K562 (cell line): ENCODE results near the gene RAD54L. TPM values are rescaled to one million over a fixed set of nuclear protein-coding genes. Genes with fewer than 3 reads are reported as not detected.
A peak's percentile ranks its signal among the peaks of the same experiment; 100 is the strongest.

Experiments used
- ATAC-seq: fragments of 200-7000 bp; cut with Tn5 transposase; 3 replicates; pipeline ENCODE4 v1.9.1; 2020; ENCODE audit warnings: moderate library complexity
- BruUV-seq: library from RNA; stranded (reverse); fragments of 400-500 nt; replicated peaks from 2 replicates; lab custom pipeline; 2021; lab: Mats Ljungman, UMichigan
- CTCF ChIA-PET: fragments of 300-600 bp; formaldehyde crosslinking; extraction: SDS; loops from one replicate; lab custom pipeline; 2021; ENCODE audit warnings: low intra/inter-chr PET ratio; lab: Yijun Ruan, JAX
- POLR2A ChIA-PET: fragments of 300-600, 350-650 bp; sonication (Branson Sonifier 250); formaldehyde crosslinking; extraction: SDS; loops from one replicate; lab custom pipeline; 2021; ENCODE audit warnings: antibody characterized with exemption, inconsistent platforms; lab: Yijun Ruan, JAX
- DNase-seq, 4 experiments: peaks; one replicate each; pipeline versions ENCODE4 v3.0.0 to v3.0.0-alpha.2; 2011 to 2018; ENCODE audit warnings: low spot score in 3 of 4, mixed read lengths in 3 of 4; ENCODE audit errors: extremely low read depth in 1 of 4
- FAIRE-seq: peaks from 2 replicates; lab custom pipeline; 2011; peaks lifted over from hg19 to GRCh38; lab: Jason Lieb, UNC
- H2AFZ ChIP-seq: 2 replicates; pipeline ENCODE4 v1.6.0; 2011; ENCODE audit warnings: low read depth, low read length, control low read depth, inconsistent platforms
- H3K27ac ChIP-seq: fragments of 200-600 bp; 3 replicates; pipeline ENCODE4 v1.8.0; 2011; ENCODE audit warnings: low read depth, mild to moderate bottlenecking, control low read depth, inconsistent platforms, low read length, moderate library complexity, mixed read lengths; ENCODE audit errors: extremely low read depth
- H3K27me3 ChIP-seq, 2 experiments: fragments of 300-600 bp in 1 of 2; 2 replicates in 1 of 2; 3 replicates in 1 of 2; pipeline versions ENCODE4 v1.6.0 to v1.8.0; 2011; ENCODE audit warnings: inconsistent platforms in 2 of 2, low read length in 2 of 2, mild to moderate bottlenecking in 1 of 2, mixed read lengths in 1 of 2, moderate library complexity in 1 of 2; ENCODE audit not compliant: control insufficient read depth in 2 of 2, insufficient read depth in 2 of 2
- H3K36me3 ChIP-seq: fragments of 300-600 bp; 3 replicates; pipeline ENCODE4 v1.8.0; 2011; ENCODE audit warnings: mild to moderate bottlenecking, low read length, inconsistent platforms; ENCODE audit not compliant: control insufficient read depth, insufficient read depth
- H3K4me1 ChIP-seq, 2 experiments: fragments of 200-600 bp in 1 of 2; replicated peaks in 1 of 2; 2 replicates in 1 of 2; 3 replicates in 1 of 2; pipeline versions ENCODE4 v1.5.1 to v1.8.0; 2011; ENCODE audit warnings: inconsistent platforms in 2 of 2, low read length in 2 of 2, mild to moderate bottlenecking in 1 of 2, mixed read lengths in 1 of 2, moderate library complexity in 1 of 2; ENCODE audit not compliant: control insufficient read depth in 2 of 2, insufficient read depth in 2 of 2
- H3K4me2 ChIP-seq: 2 replicates; pipeline ENCODE4 v1.6.1; 2011; ENCODE audit warnings: low read length, control low read depth, inconsistent platforms, mixed read lengths; ENCODE audit not compliant: insufficient read depth
- H3K4me3 ChIP-seq: fragments of 200-600 bp; sonication (generic), shearing (Covaris generic); 2 replicates; pipeline ENCODE4 v1.5.1; 2016; ENCODE audit warnings: control low read depth, inconsistent platforms
- H3K79me2 ChIP-seq: fragments of 200-600 bp; 3 replicates; pipeline ENCODE4 v1.8.0; 2011; ENCODE audit warnings: low read length, inconsistent platforms; ENCODE audit not compliant: control insufficient read depth, insufficient read depth
- H3K9ac ChIP-seq, 2 experiments: 2 replicates each; pipeline versions ENCODE4 v1.6.0 to v1.6.1; 2011; ENCODE audit warnings: low read depth in 2 of 2, low read length in 2 of 2, control low read depth in 1 of 2, inconsistent platforms in 1 of 2, mild to moderate bottlenecking in 1 of 2, mixed read lengths in 1 of 2; ENCODE audit not compliant: insufficient read depth in 1 of 2
- H3K9me1 ChIP-seq: one replicate; pipeline ENCODE4 v1.6.0; 2011; ENCODE audit warnings: inconsistent platforms, mild to moderate bottlenecking, low read length, moderate library complexity; ENCODE audit not compliant: control insufficient read depth, insufficient read depth
- H3K9me3 ChIP-seq: replicated peaks from 2 replicates; pipeline ENCODE4 v1.5.1; 2011; ENCODE audit warnings: low read depth, low read length, inconsistent platforms; ENCODE audit not compliant: control insufficient read depth, insufficient read depth
- H4K20me1 ChIP-seq: replicated peaks from 2 replicates; pipeline ENCODE4 v1.6.1; 2011; ENCODE audit warnings: low read length, inconsistent platforms, mixed read lengths; ENCODE audit not compliant: control insufficient read depth, insufficient read depth
- CBFB ChIP-seq: sonication (generic); formaldehyde crosslinking; IDR thresholded peaks from 2 replicates; pipeline ENCODE4 v1.4.0; 2020; ENCODE audit warnings: mild to moderate bottlenecking, missing genetic modification reagents
- EZH2 ChIP-seq: IDR thresholded peaks from 2 replicates; pipeline ENCODE4 v1.6.1; 2012; ENCODE audit warnings: low read depth, mild to moderate bottlenecking, inconsistent platforms, low read length, borderline replicate concordance
- FOXA3 ChIP-seq, 2 experiments: fragments of 450-650 bp in 1 of 2; sonication (generic) in 1 of 2; formaldehyde crosslinking; IDR thresholded peaks in 1 of 2; conservative IDR thresholded peaks in 1 of 2; 2 replicates each; pipeline versions ENCODE4 v1.4.0 to v1.8.0; 2020 to 2022; ENCODE audit warnings: mild to moderate bottlenecking in 2 of 2, missing genetic modification reagents in 1 of 2
- HDGF ChIP-seq: fragments of 450-650 bp; IDR thresholded peaks from 2 replicates; pipeline ENCODE4 v1.6.1; 2016
- NBN ChIP-seq: fragments of 450-650 bp; IDR thresholded peaks from 2 replicates; pipeline ENCODE4 v1.6.1; 2016; ENCODE audit warnings: low read depth, mild to moderate bottlenecking
- PHF8 ChIP-seq: fragments of 200-600 bp; sonication (generic); IDR thresholded peaks from 2 replicates; pipeline ENCODE4 v1.6.1; 2012; ENCODE audit warnings: mixed run types, mild to moderate bottlenecking, inconsistent platforms, low read length, moderate library complexity, borderline replicate concordance
- RBM22 ChIP-seq: fragments of 200-400 bp; formaldehyde crosslinking; IDR thresholded peaks from 2 replicates; pipeline ENCODE4 v1.6.1; 2018; ENCODE audit warnings: low read length, low read depth; ENCODE audit not compliant: poor library complexity, severe bottlenecking
- RFX1 ChIP-seq: fragments of 450-650 bp; IDR thresholded peaks from 2 replicates; pipeline ENCODE4 v1.6.1; 2016; ENCODE audit warnings: mild to moderate bottlenecking, moderate library complexity
- ZFX ChIP-seq: sonication (generic); formaldehyde crosslinking; IDR thresholded peaks from 2 replicates; pipeline ENCODE4 v1.8.0; 2022; ENCODE audit warnings: mild to moderate bottlenecking, missing genetic modification reagents, moderate library complexity
- WGBS: fragments of 100-300 bp; shearing (Covaris generic); methylation state at CpG from one replicate; pipeline ENCODE4 v1.1.6; 2016; ENCODE audit warnings: low coverage, mixed read lengths; ENCODE audit not compliant: insufficient coverage; ENCODE audit errors: missing lambda C conversion rate; 5-methylcytosine and 5-hydroxymethylcytosine counted together
- in situ Hi-C: fragments of 300-500 bp; cut with MboI; formaldehyde crosslinking; loops from 4 replicates; pipeline ENCODE4 v1.15.0; 2018; ENCODE audit warnings: inconsistent platforms, mixed read lengths
- intact Hi-C: fragments of 100-400 bp; cut with micrococcal nuclease; formaldehyde crosslinking; loops from 2 replicates; pipeline ENCODE4 v1.14.2; 2022
- polyA plus RNA-seq, 8 experiments: library from polyadenylated mRNA; depleted of rRNA in 4 of 8; stranded (reverse) in 5 of 8; unstranded in 3 of 8; fragments of >200 nt; fragmentation: Nextera tagmentation in 2 of 8; fragmentation: Illumina TruSeq in 1 of 8; extraction: Ambion mirVana in 2 of 8; extraction: Trizol in 1 of 8; gene quantifications; 2 replicates each; pipeline versions ENCODE4 v1.2.1 to v1.2.3, GENCODE V29; 2011 to 2014; ENCODE audit warnings: inconsistent platforms in 1 of 8, missing spikeins in 1 of 8
- total RNA-seq, 7 experiments: library from RNA; depleted of rRNA in 6 of 7; stranded (reverse); fragments of >200 nt in 6 of 7; fragmentation: Illumina TruSeq in 2 of 7; extraction: Trizol in 2 of 7; gene quantifications; 2 replicates each; pipeline versions ENCODE4 v1.2.1 to v1.2.3, GENCODE V29; 2011 to 2021; ENCODE audit warnings: low replicate concordance in 1 of 7
- TF ChIP-seq, protein P1 (sequence below), 2 experiments: IDR thresholded peaks; 2 replicates each; pipeline ENCODE4 v1.6.1; 2012; ENCODE audit warnings: improper control_type of control experiment in 2 of 2, low read depth in 2 of 2, low read length in 2 of 2, borderline replicate concordance in 1 of 2
- TF ChIP-seq, protein P2 (sequence below): fragments of 450-650 bp; IDR thresholded peaks from 2 replicates; pipeline ENCODE4 v1.6.1; 2014; ENCODE audit warnings: low read depth, mild to moderate bottlenecking, moderate library complexity, borderline replicate concordance
- TF ChIP-seq, protein P3 (sequence below), 2 experiments: fragments of 450-650 bp; IDR thresholded peaks; 2 replicates each; pipeline ENCODE4 v1.6.1; 2016
- TF ChIP-seq, protein P4 (sequence below): sonication (generic); formaldehyde crosslinking; IDR thresholded peaks from 2 replicates; pipeline ENCODE4 v1.8.1; 2023; ENCODE audit warnings: mild to moderate bottlenecking, missing genetic modification reagents

RAD54L gene
- total and polyA plus RNA-seq, 9 of the 15 experiments (the other 6 are each of a cell fraction or from before 2014, with no cell fraction given) = 17.9 to 92.3 (median 37.5) TPM

DNA sequence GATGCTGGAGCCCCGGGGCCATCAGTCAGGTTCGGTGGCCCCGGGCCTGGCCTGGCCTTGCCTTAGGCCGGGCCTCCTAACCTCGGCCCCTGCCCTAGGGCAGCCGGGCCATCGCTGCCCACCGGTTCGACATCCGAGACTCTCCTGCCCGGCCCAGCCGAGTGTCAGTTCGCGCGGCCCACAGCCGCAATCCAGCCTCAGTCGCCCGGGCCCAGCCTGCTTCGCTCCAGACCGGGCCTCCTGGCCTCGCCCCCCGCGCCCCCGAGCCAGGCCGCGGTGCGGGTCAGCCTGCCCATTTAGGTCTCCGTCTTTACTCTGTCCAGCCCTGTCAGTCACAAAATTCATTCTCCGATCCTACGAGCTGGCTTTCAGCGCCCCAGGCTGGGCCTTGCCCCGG is 55.1 kb downstream of the RAD54L start:
- H3K4me1 ChIP-seq = peaks cover 31 to 39% of the 10 kb centered on the region in 2 experiments; a peak in 4 of 5 replicates
- intact Hi-C loops = loop anchor here (1.0 to 5.0 kb wide), 3 partner anchors 38 to 55 kb away; partner anchors contain the start of genes NSUN4 and RAD54L
- WGBS = 3% methylated on average over 31 of the region's 32 CpGs
- no peak for FAIRE-seq
- peaks cover 3% of the 10 kb centered on the region for H3K9me1 ChIP-seq
- peaks cover 49% of the 10 kb centered on the region for H3K36me3 ChIP-seq
- peak; percentile 8 for ATAC-seq
- CTCF ChIA-PET = interaction anchor here (0.6 to 0.8 kb wide), 2 partner anchors 45 to 48 kb away, joined by 3 to 8 read pairs; no protein-coding TSS in a partner anchor
- peak overlapping the region; percentile 76 for H3K4me3 ChIP-seq
- peak overlapping the region; percentile 96 for H3K27ac ChIP-seq
- peak in 2 of 4 experiments; percentile 39 to 51 for DNase-seq
- H3K27me3 ChIP-seq = no peaks in the 10 kb centered on the region
- POLR2A ChIA-PET = interaction anchor here (0.6 to 3.5 kb wide), 15 partner anchors 9 to 878 kb away, joined by 3 to 46 read pairs (median 6); partner anchors contain the start of gene RAD54L
- H3K79me2 ChIP-seq = peaks cover 100% of the 10 kb centered on the region
- H3K4me2 ChIP-seq = peak overlapping the region; percentile 97
- BruUV-seq = TSS peak; percentile 38
- in situ Hi-C loops = no loop called here
- no peaks in the 10 kb centered on the region for H3K9me3 ChIP-seq
- peak overlapping the region; percentile 96; the same call in 1 of the 2 replicates for H2AFZ ChIP-seq
- H4K20me1 ChIP-seq = peaks cover 25% of the 10 kb centered on the region
- peak overlapping the region; percentile 98 to 100 for H3K9ac ChIP-seq
- TF ChIP-seq RFX1 (no peak), ZFX (peak; percentile 87), FOXA3 (CRISPR knock-in tag; conservative IDR thresholded peaks at IDR 0.05 in 1 of 2, IDR thresholded peaks at IDR 0.05 in 1 of 2) (no peak), RBM22 (peak; percentile 0), EZH2 (no peak), PHF8 (peak; percentile 71; the same call in 1 of the 2 replicates), NBN (no peak), CBFB (CRISPR knock-in tag) (no peak), HDGF (no peak)
- TF ChIP-seq, protein P1, sequence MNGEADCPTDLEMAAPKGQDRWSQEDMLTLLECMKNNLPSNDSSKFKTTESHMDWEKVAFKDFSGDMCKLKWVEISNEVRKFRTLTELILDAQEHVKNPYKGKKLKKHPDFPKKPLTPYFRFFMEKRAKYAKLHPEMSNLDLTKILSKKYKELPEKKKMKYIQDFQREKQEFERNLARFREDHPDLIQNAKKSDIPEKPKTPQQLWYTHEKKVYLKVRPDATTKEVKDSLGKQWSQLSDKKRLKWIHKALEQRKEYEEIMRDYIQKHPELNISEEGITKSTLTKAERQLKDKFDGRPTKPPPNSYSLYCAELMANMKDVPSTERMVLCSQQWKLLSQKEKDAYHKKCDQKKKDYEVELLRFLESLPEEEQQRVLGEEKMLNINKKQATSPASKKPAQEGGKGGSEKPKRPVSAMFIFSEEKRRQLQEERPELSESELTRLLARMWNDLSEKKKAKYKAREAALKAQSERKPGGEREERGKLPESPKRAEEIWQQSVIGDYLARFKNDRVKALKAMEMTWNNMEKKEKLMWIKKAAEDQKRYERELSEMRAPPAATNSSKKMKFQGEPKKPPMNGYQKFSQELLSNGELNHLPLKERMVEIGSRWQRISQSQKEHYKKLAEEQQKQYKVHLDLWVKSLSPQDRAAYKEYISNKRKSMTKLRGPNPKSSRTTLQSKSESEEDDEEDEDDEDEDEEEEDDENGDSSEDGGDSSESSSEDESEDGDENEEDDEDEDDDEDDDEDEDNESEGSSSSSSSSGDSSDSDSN (IDR thresholded peaks at IDR 0.05; ENCODE audit: borderline replicate concordance in 1 of 2, low read depth in 2 of 2, low read length in 2 of 2) = peak in 1 of 2 experiments; percentile 91; a peak in 2 of 4 replicates
- TF ChIP-seq, protein P2, sequence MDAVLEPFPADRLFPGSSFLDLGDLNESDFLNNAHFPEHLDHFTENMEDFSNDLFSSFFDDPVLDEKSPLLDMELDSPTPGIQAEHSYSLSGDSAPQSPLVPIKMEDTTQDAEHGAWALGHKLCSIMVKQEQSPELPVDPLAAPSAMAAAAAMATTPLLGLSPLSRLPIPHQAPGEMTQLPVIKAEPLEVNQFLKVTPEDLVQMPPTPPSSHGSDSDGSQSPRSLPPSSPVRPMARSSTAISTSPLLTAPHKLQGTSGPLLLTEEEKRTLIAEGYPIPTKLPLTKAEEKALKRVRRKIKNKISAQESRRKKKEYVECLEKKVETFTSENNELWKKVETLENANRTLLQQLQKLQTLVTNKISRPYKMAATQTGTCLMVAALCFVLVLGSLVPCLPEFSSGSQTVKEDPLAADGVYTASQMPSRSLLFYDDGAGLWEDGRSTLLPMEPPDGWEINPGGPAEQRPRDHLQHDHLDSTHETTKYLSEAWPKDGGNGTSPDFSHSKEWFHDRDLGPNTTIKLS = no peak
- TF ChIP-seq, protein P3, sequence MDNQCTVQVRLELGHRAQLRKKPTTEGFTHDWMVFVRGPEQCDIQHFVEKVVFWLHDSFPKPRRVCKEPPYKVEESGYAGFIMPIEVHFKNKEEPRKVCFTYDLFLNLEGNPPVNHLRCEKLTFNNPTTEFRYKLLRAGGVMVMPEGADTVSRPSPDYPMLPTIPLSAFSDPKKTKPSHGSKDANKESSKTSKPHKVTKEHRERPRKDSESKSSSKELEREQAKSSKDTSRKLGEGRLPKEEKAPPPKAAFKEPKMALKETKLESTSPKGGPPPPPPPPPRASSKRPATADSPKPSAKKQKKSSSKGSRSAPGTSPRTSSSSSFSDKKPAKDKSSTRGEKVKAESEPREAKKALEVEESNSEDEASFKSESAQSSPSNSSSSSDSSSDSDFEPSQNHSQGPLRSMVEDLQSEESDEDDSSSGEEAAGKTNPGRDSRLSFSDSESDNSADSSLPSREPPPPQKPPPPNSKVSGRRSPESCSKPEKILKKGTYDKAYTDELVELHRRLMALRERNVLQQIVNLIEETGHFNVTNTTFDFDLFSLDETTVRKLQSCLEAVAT (IDR thresholded peaks at IDR 0.05) = peak in 1 of 2 experiments; percentile 11; a peak in 1 of 4 replicates
- TF ChIP-seq, protein P4, sequence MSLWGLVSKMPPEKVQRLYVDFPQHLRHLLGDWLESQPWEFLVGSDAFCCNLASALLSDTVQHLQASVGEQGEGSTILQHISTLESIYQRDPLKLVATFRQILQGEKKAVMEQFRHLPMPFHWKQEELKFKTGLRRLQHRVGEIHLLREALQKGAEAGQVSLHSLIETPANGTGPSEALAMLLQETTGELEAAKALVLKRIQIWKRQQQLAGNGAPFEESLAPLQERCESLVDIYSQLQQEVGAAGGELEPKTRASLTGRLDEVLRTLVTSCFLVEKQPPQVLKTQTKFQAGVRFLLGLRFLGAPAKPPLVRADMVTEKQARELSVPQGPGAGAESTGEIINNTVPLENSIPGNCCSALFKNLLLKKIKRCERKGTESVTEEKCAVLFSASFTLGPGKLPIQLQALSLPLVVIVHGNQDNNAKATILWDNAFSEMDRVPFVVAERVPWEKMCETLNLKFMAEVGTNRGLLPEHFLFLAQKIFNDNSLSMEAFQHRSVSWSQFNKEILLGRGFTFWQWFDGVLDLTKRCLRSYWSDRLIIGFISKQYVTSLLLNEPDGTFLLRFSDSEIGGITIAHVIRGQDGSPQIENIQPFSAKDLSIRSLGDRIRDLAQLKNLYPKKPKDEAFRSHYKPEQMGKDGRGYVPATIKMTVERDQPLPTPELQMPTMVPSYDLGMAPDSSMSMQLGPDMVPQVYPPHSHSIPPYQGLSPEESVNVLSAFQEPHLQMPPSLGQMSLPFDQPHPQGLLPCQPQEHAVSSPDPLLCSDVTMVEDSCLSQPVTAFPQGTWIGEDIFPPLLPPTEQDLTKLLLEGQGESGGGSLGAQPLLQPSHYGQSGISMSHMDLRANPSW = peak; percentile 16; the same call in 1 of the 2 replicates
